GM15510 (cell line): ENCODE measurements around the gene SMARCA1.

Source experiments
- POLR2A ChIP-seq: IDR thresholded peaks from 3 replicates; pipeline ENCODE4 v1.6.1; 2011; ENCODE audit warnings: borderline replicate concordance; ENCODE audit not compliant: insufficient read length; ENCODE audit errors: extremely low read depth

SMARCA1 gene

GRCh38 chrX:129403974-129404669 is 119.2 kb downstream of the SMARCA1 start:
- TF ChIP-seq POLR2A: no peak
